Measurements from ENCODE around the gene MAMDC4. TPM values are rescaled to one million over a fixed set of nuclear protein-coding genes. Genes with fewer than 3 reads are reported as not detected.

The MAMDC4 gene
- total and polyA plus RNA-seq, 2 experiments from 2014 or later: 1.7 to 6.8 TPM

- TF ChIP-seq STAT1 (IDR thresholded peaks at IDR 0.05; ENCODE audit: unreplicated experiment) (no peak), ZNF114 (CRISPR knock-in tag; IDR thresholded peaks at IDR 0.05) (no peak), REST (IDR thresholded peaks at IDR 0.05; ENCODE audit: unreplicated experiment) (no peak), ZNF331 (CRISPR knock-in tag; IDR thresholded peaks at IDR 0.05; ENCODE audit: low read depth) (no peak), POLR2AphosphoS5 (IDR thresholded peaks at IDR 0.05; ENCODE audit: low read depth) (no peak), EZH2 (IDR thresholded peaks at IDR 0.05; ENCODE audit: low read depth, unreplicated experiment) (no peak), CTCF (conservative IDR thresholded peaks at IDR 0.05; ENCODE audit: low read depth in 2 of 2) (no peak)
These were observed 24.3 kb downstream of the MAMDC4 start (continued) for GRCh38 chr9:136876476-136876875.

GRCh38 chr9:136880651-136881050, 28.5 kb downstream of the MAMDC4 start:
- Mint-ChIP-seq H3K27ac (no peak overlapping the region), H3K36me3 (ENCODE audit: low read depth) (no peaks in the 10 kb centered on the region; the same call in 2 of the 3 replicates), H3K4me1 (no peaks in the 10 kb centered on the region), H3K4me3 (no peak overlapping the region), H3K27me3 (ENCODE audit: insufficient read depth, low read depth, poor library complexity) (peaks cover 14% of the 10 kb centered on the region), H3K9me3 (peaks cover 14% of the 10 kb centered on the region)
- peak; percentile 17 for ATAC-seq
- H3K27ac ChIP-seq (ENCODE audit: low read depth): no peak overlapping the region
- H3K4me3 ChIP-seq: no peak overlapping the region
- no peak overlapping the region for H2AFZ ChIP-seq
- no peaks in the 10 kb centered on the region for H3K9me2 ChIP-seq (ENCODE audit: insufficient read depth)
- no peak overlapping the region for H3K4me2 ChIP-seq
- H4K20me1 ChIP-seq (replicated peaks; ENCODE audit: insufficient read depth): no peaks in the 10 kb centered on the region
- TF ChIP-seq POLR2AphosphoS5 (IDR thresholded peaks at IDR 0.05; ENCODE audit: low read depth): no peak
- TF ChIP-seq ZNF331 (CRISPR knock-in tag; IDR thresholded peaks at IDR 0.05; ENCODE audit: low read depth): no peak
- TF ChIP-seq CTCF (conservative IDR thresholded peaks at IDR 0.05; ENCODE audit: low read depth in 2 of 2): 0 out of 4 replicates have a peak, but pooled peaks of 1 of the 2 experiments have one; percentile 3
- no peak for TF ChIP-seq EZH2phosphoT487 (IDR thresholded peaks at IDR 0.05; ENCODE audit: unreplicated experiment)
- no peaks in the 10 kb centered on the region for H3K27me3 ChIP-seq (ENCODE audit: insufficient read depth)
- H3K79me2 ChIP-seq (replicated peaks; ENCODE audit: insufficient read depth): no peaks in the 10 kb centered on the region
- DNase-seq (ENCODE audit: low spot score): no peak
- H3K4me1 ChIP-seq (ENCODE audit: insufficient read depth): no peaks in the 10 kb centered on the region
- H3F3A ChIP-seq (replicated peaks; ENCODE audit: low read depth): no peaks in the 10 kb centered on the region; the same call in 1 of the 2 replicates
- H3K36me3 ChIP-seq (ENCODE audit: insufficient read depth): no peaks in the 10 kb centered on the region

Measured in GM23338 (cell line).